Hematopoietic multipotent progenitor cell treated with erythropoietin and hydrocortisone succinate and interleukin-3 and kit ligand, for 4 days (in vitro differentiated cells): ENCODE data around the gene CPT1B.
"Not testable (repeated sequence)": the region's sequence is repeated elsewhere in the genome, so short reads cannot be mapped to it uniquely, and the experiment has no call there.

Experiments used
- DNase-seq: peaks from one replicate; pipeline ENCODE4 v3.0.0-alpha.2; 2015

Gene CPT1B

GRCh38 chr22:50526108-50526833, 52.0 kb downstream of the CPT1B start:
- DNase-seq: peak; percentile 93

- DNase-seq: no peak
Measured at GRCh38 chr22:50525858-50526107, 52.4 kb downstream of the CPT1B start.

- DNase-seq: peak; percentile 99
Measured at GRCh38 chr22:50525104-50525857, 52.9 kb downstream of the CPT1B start, which contains the start of gene SCO2. Gene SCO2 (minus strand): TSS chr22:50525598. CDS start chr22:50524411, 1,187 bp downstream.

GRCh38 chr22:50524676-50525103, 53.5 kb downstream of the CPT1B start:
- DNase-seq: no peak

- DNase-seq: no peak
Measured at GRCh38 chr22:50523806-50524675, 54.2 kb downstream of the CPT1B start.

GRCh38 chr22:50523458-50523805, 54.8 kb downstream of the CPT1B start:
- no peak for DNase-seq

- DNase-seq: no peak
Measured at GRCh38 chr22:50522806-50523438, 55.3 kb downstream of the CPT1B start.

GRCh38 chr22:50522208-50522805, 55.9 kb downstream of the CPT1B start:
- DNase-seq: no peak

GRCh38 chr22:50521710-50522109, 56.5 kb downstream of the CPT1B start:
- DNase-seq: no peak

GRCh38 chr22:50520826-50521453, 57.3 kb downstream of the CPT1B start:
- no peak for DNase-seq

GRCh38 chr22:50520184-50520583, 58.0 kb downstream of the CPT1B start:
- not testable (repeated sequence) for DNase-seq

- DNase-seq: no peak
Measured at GRCh38 chr22:50519151-50519550, 59.1 kb downstream of the CPT1B start.
